COR-L47 (cell line): ENCODE data around the gene CHDH.

Source experiments
- DNase-seq: peaks from one replicate; lab custom pipeline; 2025; lab: John Stamatoyannopoulos, UW

CHDH gene

GRCh38 chr3:53850895-53851294 is 4.7 kb upstream of the CHDH start:
- no peak for DNase-seq

- no peak for DNase-seq
Observed at GRCh38 chr3:53849916-53850315, 3.7 kb upstream of the CHDH start.

GRCh38 chr3:53846851-53847155 is 584 bp upstream of the CHDH start:
- no peak for DNase-seq

GRCh38 chr3:53845881-53846133 is 412 bp downstream of the CHDH start:
- no peak for DNase-seq

- peak; percentile 2 for DNase-seq
Observed at GRCh38 chr3:53845103-53845880, 927 bp downstream of the CHDH start.

- no peak for DNase-seq
Observed at GRCh38 chr3:53844262-53845102, 1.7 kb downstream of the CHDH start.

- no peak for DNase-seq
Observed at GRCh38 chr3:53843195-53844177, 2.7 kb downstream of the CHDH start.

GRCh38 chr3:53842436-53843194 is 3.6 kb downstream of the CHDH start:
- DNase-seq, result peak; percentile 22

GRCh38 chr3:53841296-53841695 is 4.9 kb downstream of the CHDH start:
- no peak for DNase-seq

GRCh38 chr3:53837331-53837730 is 8.9 kb downstream of the CHDH start:
- DNase-seq, result no peak

- DNase-seq, result no peak
Observed at GRCh38 chr3:53836084-53836872, 9.9 kb downstream of the CHDH start.

- DNase-seq, result no peak
Observed at GRCh38 chr3:53835257-53835656, 11.0 kb downstream of the CHDH start.

GRCh38 chr3:53834429-53835095 is 11.7 kb downstream of the CHDH start:
- DNase-seq, result no peak

GRCh38 chr3:53833700-53834099 is 12.5 kb downstream of the CHDH start:
- no peak for DNase-seq

- no peak for DNase-seq
Observed at GRCh38 chr3:53833053-53833645, 13.1 kb downstream of the CHDH start.

GRCh38 chr3:53830944-53831343 is 15.3 kb downstream of the CHDH start:
- no peak for DNase-seq

GRCh38 chr3:53829605-53830004 is 16.6 kb downstream of the CHDH start:
- no peak for DNase-seq

- no peak for DNase-seq
Observed at GRCh38 chr3:53828581-53828980, 17.6 kb downstream of the CHDH start.

GRCh38 chr3:53826048-53826447 is 20.2 kb downstream of the CHDH start:
- DNase-seq, result no peak

- no peak for DNase-seq
Observed at GRCh38 chr3:53824795-53825194, 21.4 kb downstream of the CHDH start.
